ENCODE measurements around the gene MAP7.
"Not testable (repeated sequence)": the region's sequence is repeated elsewhere in the genome, so short reads cannot be mapped to it uniquely, and the experiment has no call there.

Gene MAP7

GRCh38 chr6:136412410-136412809 is 137.8 kb downstream of the MAP7 start:
- DNase-seq, result no peak

- DNase-seq, result no peak
These were observed 138.5 kb downstream of the MAP7 start for GRCh38 chr6:136411453-136412354.

GRCh38 chr6:136411025-136411325 is 139.2 kb downstream of the MAP7 start:
- no peak for DNase-seq

GRCh38 chr6:136410201-136411024 is 139.8 kb downstream of the MAP7 start:
- no peak for DNase-seq

GRCh38 chr6:136409597-136409996 is 140.6 kb downstream of the MAP7 start:
- DNase-seq, result no peak

GRCh38 chr6:136408204-136408603 is 142.0 kb downstream of the MAP7 start:
- no peak for DNase-seq

GRCh38 chr6:136405420-136406029 is 144.7 kb downstream of the MAP7 start:
- no peak for DNase-seq

- no peak for DNase-seq
These were observed 145.4 kb downstream of the MAP7 start for GRCh38 chr6:136404627-136405419.

GRCh38 chr6:136404007-136404406 is 146.2 kb downstream of the MAP7 start:
- no peak for DNase-seq

- DNase-seq, result no peak
These were observed 146.9 kb downstream of the MAP7 start for GRCh38 chr6:136403110-136403980.

- DNase-seq, result no peak
These were observed 148.5 kb downstream of the MAP7 start for GRCh38 chr6:136401749-136402148.

- DNase-seq, result not testable (repeated sequence)
These were observed 149.0 kb downstream of the MAP7 start for GRCh38 chr6:136401236-136401635.

GRCh38 chr6:136398453-136398852 is 151.8 kb downstream of the MAP7 start:
- no peak for DNase-seq

- DNase-seq, result no peak
These were observed 153.3 kb downstream of the MAP7 start for GRCh38 chr6:136396908-136397307.

GRCh38 chr6:136390959-136391358 is 159.3 kb downstream of the MAP7 start:
- not testable (repeated sequence) for DNase-seq

- DNase-seq, result no peak
These were observed 162.9 kb downstream of the MAP7 start for GRCh38 chr6:136387316-136387715.

- no peak for DNase-seq
These were observed 166.8 kb downstream of the MAP7 start for GRCh38 chr6:136383268-136383937.

- DNase-seq, result no peak
These were observed 167.5 kb downstream of the MAP7 start for GRCh38 chr6:136382676-136383252.

- DNase-seq, result no peak
These were observed 171.3 kb downstream of the MAP7 start for GRCh38 chr6:136378888-136379287.

- DNase-seq, result not testable (repeated sequence)
These were observed 174.4 kb downstream of the MAP7 start for GRCh38 chr6:136375836-136376235.

- no peak for DNase-seq
These were observed 178.3 kb downstream of the MAP7 start for GRCh38 chr6:136371959-136372358.
